CD14-positive monocyte (primary cell): Measurements from ENCODE around the gene ALAS1. TPM values are rescaled to one million over a fixed set of nuclear protein-coding genes. Genes with fewer than 3 reads are reported as not detected.
A peak's percentile ranks its signal among the peaks of the same experiment; 100 is the strongest.

Experiments used
- DNase-seq, 3 donors: peaks; one replicate each; pipeline ENCODE4 v3.0.0-alpha.2; 2011 to 2022
- H2AFZ ChIP-seq: 2 replicates; pipeline ENCODE4 v1.6.0; 2012; ENCODE audit warnings: mild to moderate bottlenecking, low read depth, low read length, inconsistent platforms; ENCODE audit not compliant: insufficient read depth, poor library complexity, severe bottlenecking
- H3K27ac ChIP-seq, 2 donors: 1 replicate in 1 of 2; 2 replicates in 1 of 2; pipeline ENCODE4 v1.5.1; 2012 to 2013; ENCODE audit warnings: low read length in 2 of 2, control low read depth in 1 of 2, inconsistent platforms in 1 of 2, low read depth in 1 of 2, mild to moderate bottlenecking in 1 of 2
- H3K27me3 ChIP-seq, 2 donors: one replicate each; pipeline versions ENCODE4 v1.6.0 to v1.6.1; 2011 to 2013; ENCODE audit warnings: low read length in 2 of 2; ENCODE audit not compliant: control insufficient read depth in 2 of 2, insufficient read depth in 2 of 2
- H3K36me3 ChIP-seq, 2 donors: replicated peaks in 1 of 2; 1 replicate in 1 of 2; 2 replicates in 1 of 2; pipeline versions ENCODE4 v1.5.1 to v1.6.1; 2012 to 2013; ENCODE audit warnings: low read length in 2 of 2, control low read depth in 1 of 2, inconsistent platforms in 1 of 2, mild to moderate bottlenecking in 1 of 2; ENCODE audit not compliant: insufficient read depth in 2 of 2, control insufficient read depth in 1 of 2
- H3K4me1 ChIP-seq, 2 donors: 1 replicate in 1 of 2; 2 replicates in 1 of 2; pipeline versions ENCODE4 v1.5.1 to v1.6.1; 2012 to 2013; ENCODE audit warnings: low read length in 2 of 2, control low read depth in 1 of 2, inconsistent platforms in 1 of 2, mild to moderate bottlenecking in 1 of 2, moderate library complexity in 1 of 2; ENCODE audit not compliant: insufficient read depth in 2 of 2, control insufficient read depth in 1 of 2
- H3K4me2 ChIP-seq: replicated peaks from 2 replicates; pipeline ENCODE3; 2012; ENCODE audit warnings: low read length, moderate library complexity, mild to moderate bottlenecking; ENCODE audit not compliant: poor library complexity, severe bottlenecking; ENCODE audit errors: extremely low read depth
- H3K4me3 ChIP-seq, 3 experiments: fragments of 200-600 bp in 1 of 3; sonication (generic) in 1 of 3; replicated peaks in 1 of 3; 1 replicate in 2 of 3; 2 replicates in 1 of 3; pipeline ENCODE4 v1.5.1; 2011 to 2013; ENCODE audit warnings: low read length in 3 of 3, mild to moderate bottlenecking in 3 of 3, control low read depth in 2 of 3, low read depth in 2 of 3, inconsistent platforms in 1 of 3, moderate library complexity in 1 of 3
- H3K79me2 ChIP-seq: 2 replicates; pipeline ENCODE4 v1.6.0; 2012; ENCODE audit warnings: mild to moderate bottlenecking, control low read depth, inconsistent platforms, low read length, moderate library complexity; ENCODE audit not compliant: insufficient read depth
- H3K9ac ChIP-seq: 2 replicates; pipeline ENCODE4 v1.6.0; 2017; ENCODE audit warnings: low read length, mild to moderate bottlenecking; ENCODE audit not compliant: insufficient read depth, poor library complexity, severe bottlenecking
- H3K9me3 ChIP-seq, 2 donors: replicated peaks in 1 of 2; 1 replicate in 1 of 2; 2 replicates in 1 of 2; pipeline versions ENCODE4 v1.5.1 to v1.6.1; 2012 to 2013; ENCODE audit warnings: low read length in 2 of 2, control low read depth in 1 of 2; ENCODE audit not compliant: control insufficient read depth in 1 of 2, insufficient read depth in 1 of 2
- H4K20me1 ChIP-seq: 2 replicates; pipeline ENCODE4 v1.6.0; 2012; ENCODE audit warnings: mild to moderate bottlenecking, low read length, control low read depth, moderate library complexity; ENCODE audit not compliant: insufficient read depth
- H3K27ac Mint-ChIP-seq, 7 donors: one replicate each; pipeline ENCODE4 v1.8.0; 2020; ENCODE audit warnings: mild to moderate bottlenecking in 7 of 7, mixed read lengths in 7 of 7, moderate library complexity in 6 of 7, inconsistent platforms in 2 of 7
- H3K27me3 Mint-ChIP-seq, 3 donors: one replicate each; pipeline ENCODE4 v1.8.0; 2021 to 2022; ENCODE audit warnings: low read depth in 3 of 3, mild to moderate bottlenecking in 3 of 3, mixed read lengths in 3 of 3, moderate library complexity in 3 of 3, inconsistent platforms in 1 of 3
- H3K36me3 Mint-ChIP-seq, 2 donors: one replicate each; pipeline ENCODE4 v1.8.0; 2020; ENCODE audit warnings: mixed read lengths in 2 of 2, inconsistent platforms in 1 of 2, mild to moderate bottlenecking in 1 of 2
- H3K4me1 Mint-ChIP-seq: one replicate; pipeline ENCODE4 v1.8.0; 2020; ENCODE audit warnings: mild to moderate bottlenecking, mixed read lengths
- H3K4me3 Mint-ChIP-seq, 2 donors: one replicate each; pipeline ENCODE4 v1.8.0; 2020; ENCODE audit warnings: mild to moderate bottlenecking in 2 of 2, mixed read lengths in 2 of 2, moderate library complexity in 1 of 2
- H3K9me3 Mint-ChIP-seq, 7 donors: one replicate each; pipeline ENCODE4 v1.8.0; 2020 to 2022; ENCODE audit warnings: mixed read lengths in 7 of 7, mild to moderate bottlenecking in 6 of 7, moderate library complexity in 6 of 7, inconsistent platforms in 2 of 7
- CTCF ChIP-seq: fragments of 200-600 bp; IDR thresholded peaks from one replicate; pipeline ENCODE4 v1.8.0; 2022; ENCODE audit warnings: antibody characterized with exemption, mild to moderate bottlenecking
- WGBS: methylation state at CpG from one replicate; pipeline ENCODE4 v1.1.5; 2013; ENCODE audit warnings: missing lambda C conversion rate; ENCODE audit not compliant: insufficient coverage; 5-methylcytosine and 5-hydroxymethylcytosine counted together
- intact Hi-C, 2 donors: fragments of 100-400 bp; cut with micrococcal nuclease; formaldehyde crosslinking; loops; one replicate each; pipeline versions ENCODE4 v1.15.0 to v1.15.1; 2023
- polyA plus RNA-seq, 3 donors: library from polyadenylated mRNA; depleted of rRNA in 1 of 3; unstranded in 2 of 3; stranded (reverse) in 1 of 3; fragments of 300-500 nt in 2 of 3; fragments of >200 nt in 1 of 3; fragmentation: Illumina TruSeq in 2 of 3; gene quantifications; 1 replicate in 2 of 3; 2 replicates in 1 of 3; pipeline ENCODE4 v1.2.3, GENCODE V29; 2012 to 2021

The ALAS1 gene
- polyA plus RNA-seq, 3 donors, result 20.9 to 84.7 (median 38.7) TPM

- no peaks in the 10 kb centered on the region for H3K27me3 Mint-ChIP-seq
- H3K9me3 ChIP-seq, result no peaks in the 10 kb centered on the region
- H3K36me3 ChIP-seq, result peaks cover 21 to 27% of the 10 kb centered on the region in 2 donors
- peak overlapping the region; percentile 91 to 95 (median 92) for H3K27ac Mint-ChIP-seq
- no peak for TF ChIP-seq CTCF
- 11% methylated on average over 8 of the region's 11 CpGs for WGBS
- intact Hi-C loops, result no loop called here
- peak overlapping the region; percentile 88 to 100 (median 93) for H3K4me3 ChIP-seq
- peak overlapping the region; percentile 95 for H2AFZ ChIP-seq
- H3K9me3 Mint-ChIP-seq, result peaks cover 0 to 2% (median 0%) of the 10 kb centered on the region in 7 donors
- H3K27me3 ChIP-seq, result no peaks in the 10 kb centered on the region
- H3K4me2 ChIP-seq, result peak overlapping the region; percentile 97
- H3K9ac ChIP-seq, result peak overlapping the region; percentile 83
- peaks cover 52% of the 10 kb centered on the region for H4K20me1 ChIP-seq
- peaks cover 61% of the 10 kb centered on the region for H3K4me1 Mint-ChIP-seq
- H3K27ac ChIP-seq, result peak overlapping the region; percentile 79 to 91
- peaks cover 30% of the 10 kb centered on the region in 2 donors for H3K36me3 Mint-ChIP-seq
- peaks cover 52 to 77% of the 10 kb centered on the region in 2 donors for H3K4me1 ChIP-seq
- peaks cover 81% of the 10 kb centered on the region for H3K79me2 ChIP-seq
- DNase-seq, result peak in 1 of 3 donors; percentile 29
- H3K4me3 Mint-ChIP-seq, result peak overlapping the region; percentile 90 to 97
These were observed 40.3 kb downstream of the ALAS1 start for GRCh38 chr3:52238193-52238760.

GRCh38 chr3:52238761-52239701 is 41.1 kb downstream of the ALAS1 start, which contains the start of gene TWF2:
TSS of gene TWF2 (minus strand) at chr3:52239158. CDS start at chr3:52239016, 142 bp downstream.
- H3K4me3 Mint-ChIP-seq, result peak within 1 kb of the TSS; percentile 90 to 97
- no peaks in the 10 kb centered on the region for H3K9me3 ChIP-seq
- H3K27me3 Mint-ChIP-seq, result no peaks in the 10 kb centered on the region
- H3K9me3 Mint-ChIP-seq, result peaks cover 0 to 5% (median 0%) of the 10 kb centered on the region in 7 donors
- peaks cover 45% of the 10 kb centered on the region for H4K20me1 ChIP-seq
- H3K36me3 ChIP-seq, result peaks cover 17 to 19% of the 10 kb centered on the region in 2 donors
- H3K4me1 ChIP-seq, result peaks cover 59 to 80% of the 10 kb centered on the region in 2 donors
- 0% methylated on average over 70 of the region's 92 CpGs for WGBS
- DNase-seq, result peak; percentile 58 to 71 (median 68)
- peaks cover 24 to 25% of the 10 kb centered on the region in 2 donors for H3K36me3 Mint-ChIP-seq
- H3K27ac Mint-ChIP-seq, result peak within 1 kb of the TSS; percentile 91 to 95 (median 93)
- H3K4me3 ChIP-seq, result peak within 1 kb of the TSS; percentile 88 to 100 (median 93)
- peak within 1 kb of the TSS; percentile 95 for H2AFZ ChIP-seq
- peak within 1 kb of the TSS; percentile 97 for H3K4me2 ChIP-seq
- H3K27me3 ChIP-seq, result no peaks in the 10 kb centered on the region
- H3K4me1 Mint-ChIP-seq, result peaks cover 68% of the 10 kb centered on the region
- TF ChIP-seq CTCF, result peak; percentile 56
- peaks cover 74% of the 10 kb centered on the region for H3K79me2 ChIP-seq
- H3K9ac ChIP-seq, result peak within 1 kb of the TSS; percentile 83
- peak within 1 kb of the TSS; percentile 79 to 91 for H3K27ac ChIP-seq
- intact Hi-C loops, result no loop called here
